Stimulated activated CD4-positive, alpha-beta T cell treated with anti-CD3 and anti-CD28 coated beads, Interleukin-12 subunit alpha, Interleukin-12 subunit beta, amount 100 ng/mL, for 4 hours (primary cell): Measurements from ENCODE around the gene CYB5R4.
"Not testable (repeated sequence)": the region's sequence is repeated elsewhere in the genome, so short reads cannot be mapped to it uniquely, and the experiment has no call there.

Experiments
- DNase-seq: peaks from one replicate; pipeline ENCODE4 v3.0.0-alpha.2; 2020

Gene CYB5R4

GRCh38 chr6:83867527-83868161, 8.2 kb downstream of the CYB5R4 start:
- DNase-seq, result no peak

DNA sequence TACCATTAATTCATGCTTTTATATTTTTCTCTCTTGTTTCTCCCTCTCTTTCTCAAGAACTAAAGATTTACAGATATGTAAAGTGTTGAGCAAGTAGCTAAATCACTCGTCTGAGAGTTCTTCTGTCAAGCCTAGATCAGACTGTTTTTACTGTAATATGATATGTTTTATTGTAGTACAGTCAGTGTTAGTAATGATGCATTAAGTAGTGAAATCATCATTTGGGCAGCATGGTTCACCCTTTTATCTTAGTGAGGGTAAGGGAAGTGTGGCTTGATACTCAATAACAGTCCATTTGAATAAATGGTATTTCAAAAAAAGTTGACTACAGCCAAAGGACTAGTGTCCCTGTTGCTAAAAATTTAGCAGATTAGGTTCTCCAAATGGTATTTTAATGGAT, 9.2 kb downstream of the CYB5R4 start:
- DNase-seq, result no peak

- DNase-seq, result no peak
These were observed 11.2 kb downstream of the CYB5R4 start for GRCh38 chr6:83870649-83871048.

GRCh38 chr6:83872386-83873118, 13.1 kb downstream of the CYB5R4 start:
- DNase-seq, result no peak

DNA sequence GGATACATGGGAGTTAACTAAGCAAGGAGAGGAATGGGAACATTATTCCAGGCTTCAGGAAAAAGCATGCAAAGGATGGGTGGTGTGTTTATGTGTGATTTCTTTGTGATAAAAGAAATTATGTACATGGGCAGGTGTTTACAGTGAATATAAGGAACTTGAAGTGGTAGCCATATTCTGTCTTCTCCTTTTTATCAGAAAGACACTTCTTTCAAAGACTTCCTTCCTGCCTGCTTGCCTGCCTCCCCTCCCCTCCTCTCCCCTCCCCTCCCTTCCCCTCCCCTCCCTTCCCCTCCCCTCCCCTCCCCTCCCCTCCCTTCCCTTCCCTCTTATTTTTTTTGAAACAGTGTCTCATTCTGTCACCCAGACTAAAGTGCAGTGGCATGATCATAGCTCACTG, 14.4 kb downstream of the CYB5R4 start:
- no peak for DNase-seq

- no peak for DNase-seq
These were observed 16.4 kb downstream of the CYB5R4 start for GRCh38 chr6:83875843-83876242.

DNA sequence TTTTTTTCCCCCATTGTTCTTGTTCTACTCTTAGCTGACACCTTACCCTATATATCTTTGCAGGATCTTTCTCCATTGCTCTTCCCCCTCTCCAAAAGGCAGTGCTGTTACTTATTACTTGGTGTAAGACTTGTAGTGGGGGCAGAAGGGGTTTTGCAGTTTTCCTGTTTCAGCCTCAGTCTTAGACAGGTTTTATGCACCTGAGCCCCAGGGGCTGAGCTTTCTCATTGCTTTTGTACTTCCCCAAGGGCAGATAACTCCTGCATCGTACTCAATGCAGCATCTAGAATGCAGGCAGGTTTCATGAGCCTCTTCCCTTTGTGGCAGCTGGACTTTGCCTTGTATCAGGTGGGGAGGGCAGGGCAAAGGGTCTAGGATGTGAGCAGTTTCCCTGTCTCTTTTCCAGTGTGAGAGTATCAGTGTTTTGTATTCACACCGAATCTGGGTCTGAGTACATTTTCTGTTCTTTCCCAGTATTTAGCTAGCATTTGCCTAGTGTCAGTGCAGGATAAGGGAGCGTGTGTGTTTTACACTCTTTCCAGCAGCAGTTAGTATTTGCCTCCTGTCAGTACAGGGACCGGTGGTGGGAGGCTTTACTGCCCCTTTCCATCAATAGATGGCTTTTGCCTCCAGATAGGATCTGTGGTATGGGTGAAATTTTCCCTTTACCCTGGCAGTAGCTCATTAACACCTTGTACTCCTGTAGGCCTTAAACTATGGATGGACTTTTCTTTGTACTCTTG, 19.6 kb downstream of the CYB5R4 start:
- DNase-seq, result no peak

- DNase-seq, result no peak
These were observed 20.3 kb downstream of the CYB5R4 start for GRCh38 chr6:83879746-83880145.

- DNase-seq, result no peak
These were observed 23.8 kb downstream of the CYB5R4 start for GRCh38 chr6:83883240-83883639.

DNA sequence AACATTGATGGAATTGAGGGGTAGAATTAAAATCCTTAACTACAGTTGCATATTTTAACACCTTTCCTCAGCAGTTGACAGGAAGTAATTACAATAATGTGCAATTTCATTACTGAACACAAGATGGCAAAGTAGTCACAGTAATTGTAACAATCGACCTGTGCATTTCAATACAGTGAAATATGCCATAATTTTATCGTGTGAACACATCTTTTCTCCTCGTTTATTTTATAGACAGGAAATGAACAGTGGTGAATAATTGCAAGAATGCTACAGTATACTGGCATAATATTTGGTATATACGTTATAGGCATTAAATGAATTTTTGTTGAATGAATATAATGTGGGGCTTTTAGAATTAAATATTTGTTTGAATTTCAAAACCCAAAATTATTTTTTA, 25.0 kb downstream of the CYB5R4 start:
- DNase-seq, result no peak

DNA sequence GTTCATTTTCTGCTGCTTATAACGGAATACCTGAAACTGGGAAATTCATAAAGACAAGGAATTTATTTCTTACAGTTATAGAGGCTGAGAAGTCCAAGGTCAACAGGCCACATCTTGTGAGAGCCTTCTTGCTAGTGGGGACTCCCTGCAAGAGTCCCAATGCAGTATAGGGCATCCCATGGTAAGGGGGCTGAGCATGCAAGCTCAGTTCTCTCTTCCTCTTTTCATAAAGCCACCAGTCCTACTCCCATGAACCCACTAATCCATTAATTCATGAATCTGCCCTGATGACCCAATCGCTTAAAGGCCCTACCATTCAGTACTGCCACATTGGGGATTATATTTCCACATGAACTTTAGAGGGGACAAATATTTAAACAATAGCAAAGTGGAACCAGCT, 26.5 kb downstream of the CYB5R4 start:
- DNase-seq, result no peak

DNA sequence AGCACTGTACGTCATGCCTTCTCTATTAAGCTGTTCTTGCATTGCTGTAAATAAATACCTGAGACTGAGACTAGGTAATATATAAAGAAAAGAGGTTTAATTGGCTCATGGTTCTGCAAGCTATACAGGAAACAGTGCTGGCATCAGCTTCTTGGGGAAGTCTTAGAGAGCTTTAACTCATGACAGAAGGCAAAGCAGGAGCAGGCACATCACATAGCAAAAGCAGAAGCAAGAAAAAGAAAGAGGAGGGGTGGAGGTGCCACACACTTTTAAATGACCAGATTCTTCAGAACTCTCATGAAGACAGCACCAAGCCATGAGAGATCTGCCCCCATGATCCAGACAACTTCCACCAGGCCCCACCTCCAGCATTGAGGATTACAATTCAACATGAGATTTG, 30.1 kb downstream of the CYB5R4 start:
- no peak for DNase-seq

DNA sequence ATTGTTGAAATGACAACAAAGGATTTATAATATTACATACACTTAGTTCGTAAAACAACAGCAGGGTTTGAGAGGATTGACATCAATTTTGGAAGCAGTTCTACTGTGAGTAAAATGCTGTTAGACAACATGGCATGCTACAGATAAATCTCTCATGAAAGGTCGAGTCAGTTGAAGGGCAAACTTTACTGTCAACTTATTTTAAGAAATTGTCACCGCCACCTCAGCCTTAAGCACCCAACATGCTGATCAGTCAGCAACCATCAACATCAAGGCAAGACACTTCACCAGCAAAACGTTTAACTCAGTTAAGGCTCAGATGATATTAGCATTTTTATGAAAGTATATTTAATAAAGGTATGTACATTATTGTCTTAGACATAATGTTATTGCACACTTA, 31.0 kb downstream of the CYB5R4 start:
- DNase-seq, result no peak

DNA sequence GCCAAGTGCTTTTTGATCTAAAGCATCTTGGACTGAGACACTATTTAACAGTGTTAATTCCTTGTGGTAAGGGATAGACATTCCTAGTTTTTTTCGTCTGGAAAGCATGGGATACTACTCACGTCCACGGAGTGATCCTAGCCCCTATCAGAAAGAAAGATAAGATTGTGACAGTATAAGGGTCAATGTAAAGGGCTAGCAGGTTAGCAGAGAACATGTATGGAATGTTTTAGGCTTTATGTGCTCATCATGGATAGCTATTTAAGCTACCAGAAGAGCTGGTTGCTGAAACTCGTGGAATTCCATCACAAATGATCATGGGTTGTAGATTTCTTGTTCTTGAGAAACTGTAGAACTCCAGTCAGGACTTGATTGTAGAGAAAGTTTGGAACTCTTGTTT, 32.1 kb downstream of the CYB5R4 start:
- no peak for DNase-seq

DNA sequence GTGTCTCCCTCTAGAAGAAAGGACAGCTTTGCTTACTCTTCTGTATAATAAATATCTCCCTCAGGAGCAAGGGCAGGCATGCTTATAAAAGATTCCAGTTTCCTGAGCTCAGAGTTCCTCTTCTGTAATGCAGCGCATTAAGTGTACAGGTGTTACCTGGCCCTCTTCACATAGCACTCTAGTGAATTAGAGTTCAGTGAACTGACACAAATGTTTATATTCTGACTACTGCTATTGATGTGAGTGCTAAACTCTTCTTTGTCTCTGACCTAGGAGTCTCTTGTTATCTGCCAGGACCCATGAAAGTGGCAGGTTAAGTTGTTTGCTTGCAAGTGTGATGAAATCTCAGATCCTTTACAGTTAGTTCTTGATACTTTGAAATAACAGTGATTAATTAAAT, 33.5 kb downstream of the CYB5R4 start:
- DNase-seq, result no peak

DNA sequence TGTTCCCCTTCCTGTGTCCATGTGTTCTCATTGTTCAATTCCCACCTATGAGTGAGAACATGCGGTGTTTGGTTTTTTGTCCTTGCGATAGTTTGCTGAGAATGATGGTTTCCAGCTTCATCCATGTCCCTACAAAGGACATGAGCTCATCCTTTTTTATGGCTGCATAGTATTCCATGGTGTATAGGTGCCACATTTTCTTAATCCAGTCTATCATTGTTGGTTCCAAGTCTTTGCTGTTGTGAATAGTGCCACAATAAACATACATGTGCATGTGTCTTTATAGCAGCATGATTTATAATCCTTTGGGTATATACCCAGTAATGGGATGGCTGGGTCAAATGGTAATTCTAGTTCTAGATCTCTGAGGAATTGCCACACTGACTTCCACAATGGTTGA, 37.6 kb downstream of the CYB5R4 start:
- DNase-seq, result not testable (repeated sequence)

- no peak for DNase-seq
These were observed 42.1 kb downstream of the CYB5R4 start for GRCh38 chr6:83901624-83902023.

- DNase-seq, result no peak
These were observed 44.9 kb downstream of the CYB5R4 start for GRCh38 chr6:83904395-83904794.

DNA sequence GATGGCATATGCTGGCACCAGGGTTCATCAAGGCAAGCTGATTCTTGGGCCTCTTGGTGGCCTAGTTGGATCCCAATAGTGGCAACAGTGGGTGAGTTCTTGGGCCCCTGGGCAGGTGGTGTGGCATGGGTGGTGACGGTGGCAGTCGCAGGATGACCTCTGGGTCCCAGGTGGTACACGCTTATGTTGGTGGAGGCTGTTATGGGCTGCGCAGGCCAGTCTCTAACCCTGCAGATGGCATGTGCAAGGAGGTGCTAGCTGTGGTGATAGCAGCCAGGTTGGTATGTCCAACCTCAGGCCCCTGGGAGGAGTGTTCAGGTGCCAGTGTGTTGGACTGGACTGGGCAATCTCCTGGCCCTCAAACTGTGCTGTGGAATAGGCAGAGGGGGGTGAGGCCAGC, 46.2 kb downstream of the CYB5R4 start:
- DNase-seq, result no peak

DNA sequence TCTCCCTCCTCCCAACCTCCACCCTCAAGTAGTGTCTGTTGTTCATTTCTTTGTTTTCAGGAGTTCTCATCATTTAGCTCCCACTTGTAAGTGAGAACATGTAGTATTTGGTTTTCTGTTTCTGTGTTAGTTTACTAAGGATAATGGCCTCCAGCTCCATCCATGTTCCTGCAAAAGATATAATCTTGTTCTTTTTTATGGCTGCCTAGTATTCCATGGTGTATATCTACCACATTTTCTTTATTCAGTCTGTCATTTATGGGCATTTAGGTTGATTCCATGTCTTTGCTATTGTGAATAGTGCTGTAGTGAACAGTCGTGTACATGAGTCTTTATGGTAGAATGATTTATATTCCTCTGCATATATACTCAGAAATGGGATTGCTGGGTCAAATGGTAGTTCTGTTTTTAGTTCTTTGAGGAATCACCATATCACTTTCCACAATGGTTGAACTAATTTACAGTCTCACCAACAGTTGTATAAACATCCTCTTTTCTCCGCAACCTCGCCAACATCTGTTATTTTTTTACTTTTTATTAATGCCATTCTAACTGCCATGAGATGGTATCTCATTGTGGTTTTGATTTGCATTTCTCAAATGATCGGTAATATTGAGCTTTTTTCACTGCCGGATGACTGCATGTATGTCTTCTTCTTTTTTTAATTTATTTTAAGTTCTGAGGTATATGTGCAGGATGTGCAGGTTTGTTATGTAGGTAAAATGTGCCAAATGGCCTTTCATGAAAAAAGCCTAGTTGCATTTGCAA, 48.3 kb downstream of the CYB5R4 start:
- not testable (repeated sequence) for DNase-seq

- no peak for DNase-seq
These were observed 49.3 kb downstream of the CYB5R4 start for GRCh38 chr6:83908813-83909212.

GRCh38 chr6:83911278-83911677, 51.8 kb downstream of the CYB5R4 start:
- DNase-seq, result no peak

- DNase-seq, result no peak
These were observed 55.5 kb downstream of the CYB5R4 start for GRCh38 chr6:83914953-83915352.
